Stimulated activated CD8-positive, alpha-beta memory T cell treated with anti-CD3 and anti-CD28 coated beads, Interleukin-4, amount 100 ng/mL, for 4 hours (primary cell): ENCODE data around the gene BAZ2B.

ENCODE experiments used
- DNase-seq, 2 donors: peaks; one replicate each; pipeline ENCODE4 v3.0.0-alpha.2; 2020; ENCODE audit warnings: low read depth in 2 of 2, low spot score in 1 of 2

Gene BAZ2B

DNA sequence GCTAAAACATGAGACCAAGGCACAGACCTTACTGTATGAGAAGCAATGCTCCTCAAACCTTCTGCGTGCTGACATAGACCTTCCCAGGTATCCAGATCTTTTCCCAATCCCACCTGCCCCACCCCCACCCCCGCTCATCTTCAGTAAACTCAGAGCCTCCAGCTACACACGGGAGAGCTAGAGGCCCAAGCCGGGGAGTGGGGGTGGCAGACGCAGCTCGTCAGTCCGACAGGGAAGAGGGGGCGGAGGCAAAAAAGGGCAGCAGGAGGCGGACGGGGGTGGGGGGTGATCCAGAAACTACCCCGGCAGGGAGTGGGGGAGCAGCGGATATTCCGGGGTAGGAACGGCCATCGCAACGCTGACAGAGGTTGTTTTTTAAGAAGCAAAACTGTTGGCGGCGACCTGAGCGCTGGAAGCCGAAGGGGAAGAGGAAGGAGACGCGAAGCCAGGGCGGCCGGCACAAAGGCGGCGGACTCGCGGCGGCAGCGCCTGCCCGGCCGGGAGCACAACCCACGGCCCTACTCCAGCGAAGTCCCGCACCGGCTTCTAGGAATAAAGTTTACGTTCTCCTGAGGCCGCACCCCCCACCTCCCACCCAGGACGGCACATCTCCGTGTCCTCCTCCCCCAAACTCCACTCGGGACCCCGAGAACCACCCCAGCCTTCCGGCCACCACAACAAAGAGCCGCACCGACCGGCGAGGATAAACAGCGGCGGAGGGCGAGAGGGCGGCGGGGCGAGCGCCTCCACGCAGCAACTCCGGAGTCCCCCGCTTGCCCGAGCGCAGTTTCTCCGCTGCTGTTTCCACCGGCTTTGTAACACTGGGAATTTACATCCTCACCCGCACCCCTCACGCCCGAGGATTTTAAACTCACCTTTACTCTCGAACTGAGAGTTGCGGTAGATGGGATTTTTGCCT, 722 bp downstream of the BAZ2B start:
- peak in 1 of 2 donors; percentile 7 for DNase-seq

DNA sequence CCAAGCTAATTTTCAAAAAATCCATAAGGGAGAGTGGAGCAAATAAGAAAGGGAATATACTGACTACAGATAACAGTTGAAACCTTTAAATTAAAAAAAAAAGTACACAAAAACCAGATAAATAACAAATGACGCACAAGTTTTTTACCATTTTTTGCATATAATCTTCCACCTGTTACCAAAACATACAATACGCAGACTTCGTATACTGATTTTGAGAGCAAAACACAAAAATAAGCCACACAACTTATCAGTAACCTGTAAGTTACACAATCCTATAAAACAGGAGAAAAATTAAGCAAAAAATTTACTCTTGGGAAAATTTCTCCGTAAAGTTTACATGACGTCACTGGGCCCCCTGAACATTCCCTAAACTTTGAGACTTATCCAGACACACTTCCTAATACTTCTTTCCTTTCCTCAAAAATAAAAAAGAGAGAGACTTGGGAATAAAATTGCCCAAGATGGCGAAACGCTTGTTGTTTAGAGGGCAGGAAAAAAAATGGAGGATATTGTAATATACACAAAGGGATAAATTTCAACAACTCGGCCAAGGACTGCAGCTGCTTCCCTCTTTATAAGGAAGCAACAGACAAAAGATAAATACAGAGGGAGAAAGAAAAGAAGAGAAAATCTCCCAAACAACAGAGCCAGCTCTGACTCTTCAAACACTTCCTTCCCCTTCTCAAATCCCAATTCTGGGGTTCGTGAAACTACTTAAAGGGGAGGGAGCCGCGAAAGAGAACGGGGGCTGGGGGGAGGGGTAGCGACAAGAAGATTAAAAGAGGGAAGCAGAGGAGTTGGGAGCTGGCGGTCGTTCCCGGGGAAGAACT, 1.6 kb downstream of the BAZ2B start:
- no peak for DNase-seq

DNA sequence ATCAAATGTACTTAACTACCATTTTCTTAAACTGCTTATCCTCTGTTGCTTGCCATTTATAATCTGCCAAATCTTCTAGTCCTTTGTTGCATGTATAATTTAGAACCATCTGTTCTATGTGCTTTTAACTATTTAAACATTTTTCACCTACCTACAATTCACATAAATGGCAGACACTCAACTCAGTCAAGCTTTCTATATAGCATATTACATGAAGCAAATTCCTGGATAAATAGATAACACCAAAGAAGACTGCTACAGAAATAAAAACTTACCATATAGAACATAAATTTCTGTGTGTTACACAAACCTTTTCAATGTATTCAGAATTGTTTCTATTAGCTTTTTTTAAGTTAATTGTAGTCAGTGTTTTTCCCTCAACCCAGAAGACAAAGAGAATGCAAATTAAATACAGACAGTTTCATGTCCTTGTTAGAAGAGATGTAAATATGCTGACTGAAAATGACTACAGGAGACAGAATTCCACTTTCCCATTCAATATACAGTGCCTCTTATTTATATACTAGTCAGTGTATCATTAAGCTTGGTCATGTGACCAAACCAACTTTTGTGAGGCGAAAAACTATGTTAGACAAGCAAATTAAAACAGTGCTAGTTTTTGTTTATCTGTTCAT, 2.6 kb downstream of the BAZ2B start:
- no peak for DNase-seq

- no peak for DNase-seq
Observed at GRCh38 chr2:159613091-159613490, 3.3 kb downstream of the BAZ2B start.

- DNase-seq: no peak
Observed at GRCh38 chr2:159612255-159612901, 4.0 kb downstream of the BAZ2B start.

DNA sequence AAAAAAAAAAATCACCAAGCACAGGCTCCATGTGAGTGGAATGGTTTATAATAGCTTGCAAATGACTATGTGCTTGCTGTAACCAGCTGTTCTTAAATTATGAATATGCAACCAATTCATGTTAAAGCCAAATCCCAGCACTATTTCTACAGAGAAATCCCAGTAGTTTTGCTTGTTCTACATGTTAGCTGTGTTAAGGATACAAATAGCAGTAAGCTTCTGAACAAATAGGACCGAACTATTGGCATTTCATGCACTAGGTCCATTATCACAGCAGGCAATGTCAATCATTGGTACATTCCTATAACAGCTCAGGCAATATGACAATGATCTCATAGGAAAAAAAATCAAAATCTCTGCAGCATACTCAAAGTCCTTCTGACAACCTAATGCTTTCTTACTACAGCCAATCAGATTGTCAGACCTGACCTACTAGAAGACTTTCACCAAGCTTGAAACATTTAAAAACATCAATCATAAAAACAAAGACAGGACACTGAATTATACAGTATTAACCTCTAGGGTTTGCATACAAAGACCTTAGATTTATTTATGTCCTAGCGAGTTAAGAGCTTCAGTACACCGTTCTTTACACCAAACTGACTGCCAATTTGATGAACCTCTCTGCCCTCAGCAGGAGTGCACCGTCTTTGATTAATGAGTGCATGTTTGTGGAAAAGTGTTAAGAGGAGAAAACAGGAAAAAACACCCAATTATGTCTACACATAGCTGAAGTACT, 6.4 kb downstream of the BAZ2B start:
- DNase-seq: no peak

GRCh38 chr2:159608723-159609308, 7.5 kb downstream of the BAZ2B start:
- no peak for DNase-seq

GRCh38 chr2:159608108-159608507, 8.2 kb downstream of the BAZ2B start:
- no peak for DNase-seq

- no peak for DNase-seq
Observed at GRCh38 chr2:159606287-159606686, 10.1 kb downstream of the BAZ2B start.

DNA sequence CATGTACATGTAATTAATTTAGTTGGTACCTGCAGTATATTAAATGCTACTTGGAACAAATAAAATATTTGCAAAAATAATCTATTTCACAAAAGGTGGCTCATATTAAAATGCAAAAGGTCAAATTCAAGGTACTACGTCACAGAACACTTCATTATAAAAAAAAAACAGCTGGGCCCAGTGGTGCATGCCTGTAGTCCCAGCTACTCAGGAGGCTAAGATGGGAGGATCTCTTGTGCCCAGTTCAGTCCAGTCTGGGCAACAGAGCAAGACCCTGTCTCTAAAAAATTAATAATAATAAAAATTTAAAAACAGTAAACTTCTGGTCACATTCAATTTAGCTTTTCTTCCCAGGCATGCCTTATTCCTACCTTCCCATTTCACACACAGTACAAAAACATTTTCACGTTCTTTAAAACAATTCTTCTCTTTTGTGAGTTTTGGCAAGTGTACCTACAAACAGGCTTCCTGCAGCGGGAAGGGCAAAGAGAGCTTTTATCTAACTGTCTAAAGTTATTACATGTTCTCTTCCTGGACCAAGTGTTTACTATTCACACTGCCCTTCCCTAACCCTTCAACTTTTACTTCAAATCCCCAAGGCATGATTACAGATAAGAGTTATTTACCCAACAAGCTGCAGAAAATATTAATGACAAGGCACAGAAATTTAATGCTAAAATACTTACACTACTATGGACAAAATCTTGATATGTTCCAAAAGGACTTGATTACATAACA, 10.7 kb downstream of the BAZ2B start:
- no peak for DNase-seq

GRCh38 chr2:159604159-159604558, 12.2 kb downstream of the BAZ2B start:
- no peak for DNase-seq

- DNase-seq: no peak
Observed at GRCh38 chr2:159600752-159601151, 15.6 kb downstream of the BAZ2B start.

- DNase-seq: no peak
Observed at GRCh38 chr2:159595410-159596046, 20.8 kb downstream of the BAZ2B start.

DNA sequence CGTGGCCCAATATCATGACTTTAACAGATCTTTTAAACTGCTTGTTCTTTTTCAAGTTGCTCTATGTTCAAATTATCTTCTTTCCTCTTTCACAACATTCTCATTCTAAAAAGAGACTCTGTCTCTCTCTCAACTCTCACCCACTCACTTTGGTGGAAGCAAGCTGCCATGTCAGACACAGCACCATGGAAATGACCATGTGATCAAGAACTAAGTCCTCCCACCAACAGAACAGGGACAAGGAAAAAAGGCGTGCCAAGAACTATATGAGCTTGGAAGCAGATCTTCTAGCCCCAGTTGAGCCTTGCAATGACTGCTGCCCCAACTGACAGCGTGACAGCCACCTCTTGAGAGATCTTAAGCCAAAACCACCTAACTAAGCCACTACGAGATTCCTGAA, 23.9 kb downstream of the BAZ2B start:
- DNase-seq: no peak

DNA sequence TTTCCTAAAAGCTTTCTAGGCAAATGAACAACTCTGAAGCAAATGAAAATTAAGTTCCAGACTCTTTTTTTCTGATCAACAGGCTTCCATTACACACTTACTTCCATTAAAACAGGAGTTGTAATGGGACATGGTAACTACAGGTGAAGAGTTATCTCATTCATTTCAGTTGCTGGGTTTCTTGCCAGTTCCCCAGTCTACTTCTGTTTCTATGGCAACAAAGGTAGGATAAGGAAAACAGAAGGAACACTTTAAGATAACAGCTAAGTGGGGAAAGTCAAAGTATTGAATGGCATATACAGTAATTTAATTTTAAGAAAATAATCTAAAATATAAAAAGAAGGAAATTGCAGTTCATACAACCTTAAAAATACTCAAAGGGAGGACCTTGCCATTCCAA, 25.1 kb downstream of the BAZ2B start:
- no peak for DNase-seq

GRCh38 chr2:159589286-159589685, 27.1 kb downstream of the BAZ2B start:
- no peak for DNase-seq

GRCh38 chr2:159586034-159586433, 30.3 kb downstream of the BAZ2B start:
- DNase-seq: no peak

DNA sequence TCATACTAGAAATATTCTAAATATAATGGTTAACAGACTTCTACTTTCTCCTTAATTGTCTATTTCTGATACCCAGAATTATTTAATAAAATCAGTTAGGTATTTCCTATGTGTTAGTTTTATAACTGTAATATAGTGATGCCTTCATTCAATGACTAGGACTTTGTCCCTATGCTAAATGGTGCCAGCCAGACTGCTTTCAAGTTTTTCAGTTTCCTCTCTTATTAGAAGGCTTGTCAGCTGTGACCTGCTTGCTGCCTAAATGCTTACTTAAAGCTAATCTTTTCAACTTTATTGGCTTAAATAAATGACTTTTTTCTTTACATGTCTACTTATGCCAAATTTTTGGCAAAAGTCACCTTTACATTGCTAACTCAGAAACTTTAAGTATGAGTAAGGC, 30.7 kb downstream of the BAZ2B start:
- no peak for DNase-seq

DNA sequence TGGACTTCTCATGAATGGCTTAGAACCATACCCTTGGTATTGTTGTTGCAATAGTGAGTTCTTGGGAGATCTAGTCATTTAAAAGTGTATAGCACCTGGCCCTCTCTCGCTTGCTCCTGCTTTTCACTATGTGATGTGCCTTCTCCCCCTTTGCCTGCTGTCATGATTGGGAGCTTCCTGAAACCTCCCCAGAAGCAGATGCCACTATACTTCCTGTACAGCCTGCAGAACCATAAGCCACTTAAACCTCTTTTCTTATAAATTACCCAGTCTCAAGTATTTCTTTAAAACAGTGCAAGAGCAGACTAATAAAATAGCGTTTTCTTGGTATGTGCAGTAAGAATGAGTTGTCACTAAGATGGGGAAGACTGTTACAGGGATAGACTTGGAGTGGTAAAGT, 31.6 kb downstream of the BAZ2B start:
- no peak for DNase-seq
